B cell (primary cell): ENCODE results near the gene MT1B. TPM values are rescaled to one million over a fixed set of nuclear protein-coding genes. Genes with fewer than 3 reads are reported as not detected.
A peak's percentile ranks its signal among the peaks of the same experiment; 100 is the strongest.

Source experiments
- ATAC-seq: fragments of 200-7000 bp; cut with Tn5 transposase; one replicate; pipeline ENCODE4 v1.10.0; 2021; ENCODE audit warnings: low read depth, mild to moderate bottlenecking, moderate number of reproducible peaks, moderate library complexity
- CTCF ChIA-PET: fragments of 350-600 bp; sonication (Branson Sonifier 250); formaldehyde crosslinking; loops from one replicate; lab custom pipeline; 2021; ENCODE audit warnings: antibody characterized with exemption, inconsistent platforms; lab: Charles Lee
- POLR2A ChIA-PET: fragments of 350-600 bp; sonication (Branson Sonifier 250); formaldehyde crosslinking; loops from one replicate; lab custom pipeline; 2021; ENCODE audit warnings: antibody characterized with exemption; lab: Charles Lee
- DNase-seq: peaks from one replicate; pipeline ENCODE4 v3.0.0; 2013
- H2AFZ ChIP-seq: 2 replicates; pipeline ENCODE4 v1.6.1; 2012; ENCODE audit warnings: mild to moderate bottlenecking, low read depth, low read length; ENCODE audit not compliant: insufficient read depth, poor library complexity, severe bottlenecking
- H3K27ac ChIP-seq, 2 donors: 1 replicate in 1 of 2; 2 replicates in 1 of 2; pipeline ENCODE4 v1.5.1; 2012 to 2013; ENCODE audit warnings: low read length in 2 of 2, mild to moderate bottlenecking in 2 of 2, moderate library complexity in 1 of 2
- H3K27me3 ChIP-seq, 4 experiments: fragments of 200-600 bp in 1 of 4; sonication (generic) in 1 of 4; replicated peaks in 1 of 4; 1 replicate in 2 of 4; 2 replicates in 2 of 4; pipeline versions ENCODE4 v1.6.1 to v1.7.0; 2013 to 2016; ENCODE audit warnings: low read length in 3 of 4, mild to moderate bottlenecking in 2 of 4, mixed read lengths in 1 of 4, moderate library complexity in 1 of 4; ENCODE audit not compliant: insufficient read depth in 4 of 4, control insufficient read depth in 3 of 4; ENCODE audit errors: control extremely low read depth in 1 of 4
- H3K36me3 ChIP-seq, 2 experiments: replicated peaks in 1 of 2; 1 replicate in 1 of 2; 2 replicates in 1 of 2; pipeline versions ENCODE4 v1.6.1 to v1.7.1; 2013; ENCODE audit warnings: low read length in 1 of 2; ENCODE audit not compliant: insufficient read depth in 2 of 2, control insufficient read depth in 1 of 2; ENCODE audit errors: control extremely low read depth in 1 of 2, extremely low read depth in 1 of 2
- H3K4me1 ChIP-seq, 2 donors: fragments of 200-600 bp in 1 of 2; sonication (generic) in 1 of 2; 1 replicate in 1 of 2; 2 replicates in 1 of 2; pipeline versions ENCODE4 v1.5.1 to v1.6.1; 2013 to 2017; ENCODE audit warnings: low read length in 2 of 2; ENCODE audit not compliant: control insufficient read depth in 2 of 2, insufficient read depth in 2 of 2
- H3K4me2 ChIP-seq: replicated peaks from 2 replicates; pipeline ENCODE3; 2012; ENCODE audit warnings: mild to moderate bottlenecking, low read depth, low read length; ENCODE audit not compliant: poor library complexity, severe bottlenecking
- H3K4me3 ChIP-seq, 5 experiments: fragments of 200-600 bp in 1 of 5; sonication (generic) in 1 of 5; 1 replicate in 3 of 5; 2 replicates in 2 of 5; pipeline versions ENCODE4 v1.5.1 to v1.7.0; 2011 to 2016; ENCODE audit warnings: low read length in 4 of 5, mild to moderate bottlenecking in 4 of 5, low read depth in 2 of 5, control low read depth in 1 of 5, moderate library complexity in 1 of 5; ENCODE audit not compliant: insufficient read depth in 1 of 5; ENCODE audit errors: control extremely low read depth in 1 of 5, extremely low read depth in 1 of 5
- H3K79me2 ChIP-seq: fragments of 200-600 bp; sonication (generic); one replicate; pipeline ENCODE4 v1.6.0; 2016; ENCODE audit warnings: low read length; ENCODE audit not compliant: control insufficient read depth, insufficient read depth
- H3K9ac ChIP-seq: fragments of 200-600 bp; sonication (generic); 2 replicates; pipeline ENCODE4 v1.6.1; 2017; ENCODE audit warnings: mild to moderate bottlenecking, low read length, moderate library complexity
- H3K9me3 ChIP-seq, 3 donors: one replicate each; pipeline versions ENCODE4 v1.6.1 to v1.7.1; 2013; ENCODE audit warnings: low read length in 2 of 3; ENCODE audit not compliant: control insufficient read depth in 2 of 3, insufficient read depth in 1 of 3; ENCODE audit errors: control extremely low read depth in 1 of 3
- H4K20me1 ChIP-seq: 2 replicates; pipeline ENCODE4 v1.6.0; 2012; ENCODE audit warnings: mild to moderate bottlenecking, low read length; ENCODE audit not compliant: insufficient read depth, control insufficient read depth, poor library complexity, severe bottlenecking
- H3K27ac Mint-ChIP-seq: one replicate; pipeline ENCODE4 v1.8.0; 2021; ENCODE audit warnings: mixed read lengths
- H3K27me3 Mint-ChIP-seq: one replicate; pipeline ENCODE4 v1.8.0; 2021; ENCODE audit warnings: mixed read lengths
- H3K4me1 Mint-ChIP-seq: one replicate; pipeline ENCODE4 v1.8.0; 2021; ENCODE audit warnings: mixed read lengths
- H3K4me3 Mint-ChIP-seq: one replicate; pipeline ENCODE4 v1.8.0; 2021; ENCODE audit warnings: mixed read lengths
- H3K9me3 Mint-ChIP-seq: one replicate; pipeline ENCODE4 v1.8.0; 2022; ENCODE audit warnings: mixed read lengths; ENCODE audit not compliant: insufficient read depth
- CTCF ChIP-seq: fragments of 200-600 bp; IDR thresholded peaks from one replicate; pipeline ENCODE4 v1.8.0; 2022; ENCODE audit warnings: antibody characterized with exemption, mild to moderate bottlenecking
- EZH2 ChIP-seq: IDR thresholded peaks from 2 replicates; pipeline ENCODE4 v1.6.1; 2012; ENCODE audit warnings: borderline replicate concordance, low read depth, mild to moderate bottlenecking, moderate library complexity, low read length; ENCODE audit not compliant: insufficient read depth, poor library complexity, severe bottlenecking
- WGBS: methylation state at CpG from one replicate; pipeline ENCODE4 v1.1.5; 2013; ENCODE audit warnings: missing lambda C conversion rate; ENCODE audit not compliant: insufficient coverage; 5-methylcytosine and 5-hydroxymethylcytosine counted together
- intact Hi-C: fragments of 100-400 bp; cut with micrococcal nuclease; formaldehyde crosslinking; loops from one replicate; pipeline ENCODE4 v1.10.0; 2022
- polyA plus RNA-seq: library from polyadenylated mRNA; depleted of rRNA; stranded (reverse); fragments of >200 nt; gene quantifications from 2 replicates; pipeline ENCODE4 v1.2.3, GENCODE V29; 2012
- total RNA-seq, 2 donors: library from RNA; stranded (reverse); fragments of 120-200 nt in 1 of 2; gene quantifications; 1 replicate in 1 of 2; 2 replicates in 1 of 2; pipeline versions ENCODE4 v1.2.3 to v1.2.4, GENCODE V29; 2013 to 2022

The MT1B gene
- total and polyA plus RNA-seq, 2 donors (not counting 1 experiment from before 2014, with no cell fraction given): not detected

- H3K4me1 Mint-ChIP-seq: peaks cover 18% of the 10 kb centered on the region
- H3K4me3 ChIP-seq: no peak overlapping the region
- H3K79me2 ChIP-seq: no peaks in the 10 kb centered on the region
- no peaks in the 10 kb centered on the region for H3K9me3 Mint-ChIP-seq
- H3K4me2 ChIP-seq: peak overlapping the region; percentile 50
- no peak for DNase-seq
- ChIA-PET CTCF (interaction anchor here (1.1 kb wide), 1 partner anchor 148 kb away, joined by 3 read pairs; no protein-coding TSS in a partner anchor), POLR2A (interaction anchor here (0.7 kb wide), 1 partner anchor 20 kb away, joined by 3 read pairs; no protein-coding TSS in a partner anchor)
- H3K36me3 ChIP-seq: no peaks in the 10 kb centered on the region
- peaks cover 0 to 50% (median 21%) of the 10 kb centered on the region in 4 experiments for H3K27me3 ChIP-seq
- H4K20me1 ChIP-seq: no peaks in the 10 kb centered on the region
- 20% methylated on average over 37 of the region's 48 CpGs for WGBS
- no peak overlapping the region for H2AFZ ChIP-seq
- TF ChIP-seq EZH2 (no peak), CTCF (no peak)
- H3K4me3 Mint-ChIP-seq: peak overlapping the region; percentile 59
- H3K27me3 Mint-ChIP-seq: peaks cover 60% of the 10 kb centered on the region
- H3K27ac Mint-ChIP-seq: no peak overlapping the region
- H3K9ac ChIP-seq: no peak overlapping the region
- H3K4me1 ChIP-seq: peaks cover 19 to 21% of the 10 kb centered on the region in 2 donors
- no peak overlapping the region for H3K27ac ChIP-seq
- peaks cover 0 to 5% (median 0%) of the 10 kb centered on the region in 3 donors for H3K9me3 ChIP-seq
- ATAC-seq: peak; percentile 10
- intact Hi-C loops: no loop called here
Observed at GRCh38 chr16:56662357-56663354, 11.0 kb downstream of the MT1B start.

- Histone ChIP-seq H3K27me3 (peaks cover 0 to 63% (median 32%) of the 10 kb centered on the region in 4 experiments), H3K4me1 (peaks cover 12 to 14% of the 10 kb centered on the region in 2 donors), H3K9me3 (peaks cover 0 to 6% (median 0%) of the 10 kb centered on the region in 3 donors), H3K27ac (no peak overlapping the region), H3K9ac (no peak overlapping the region), H2AFZ (no peak overlapping the region), H3K79me2 (no peaks in the 10 kb centered on the region), H4K20me1 (no peaks in the 10 kb centered on the region), H3K4me3 (no peak overlapping the region), H3K36me3 (no peaks in the 10 kb centered on the region), H3K4me2 (no peak overlapping the region)
- H3K9me3 Mint-ChIP-seq: no peaks in the 10 kb centered on the region
- no peak overlapping the region for H3K27ac Mint-ChIP-seq
- H3K27me3 Mint-ChIP-seq: peaks cover 77% of the 10 kb centered on the region
- TF ChIP-seq CTCF (no peak), EZH2 (no peak)
- H3K4me1 Mint-ChIP-seq: peaks cover 15% of the 10 kb centered on the region
- DNase-seq: no peak
- ATAC-seq: no peak
- intact Hi-C loops: no loop called here
- ChIA-PET POLR2A (interaction anchor here (0.5 kb wide), 1 partner anchor 369 kb away, joined by 11 read pairs; no protein-coding TSS in a partner anchor), CTCF (no interaction called here)
- H3K4me3 Mint-ChIP-seq: no peak overlapping the region
- whole genome bisulfite sequencing: no CpG with 5 or more reads among the region's 1 CpG
Observed at GRCh38 chr16:56664506-56664905, 12.8 kb downstream of the MT1B start.
